Hematopoietic multipotent progenitor cell (in vitro differentiated cells): ENCODE data around the gene PNPLA8. TPM values are rescaled to one million over a fixed set of nuclear protein-coding genes. Genes with fewer than 3 reads are reported as not detected.
"Not testable (repeated sequence)": the region's sequence is repeated elsewhere in the genome, so short reads cannot be mapped to it uniquely, and the experiment has no call there.

Experiments used
- DNase-seq, 3 donors: peaks; one replicate each; pipeline ENCODE4 v3.0.0-alpha.2; 2011 to 2015; ENCODE audit warnings: low read depth in 2 of 3, low spot score in 2 of 3
- total RNA-seq: library from RNA; depleted of rRNA; stranded (reverse); fragments of >200 nt; gene quantifications from one replicate; pipeline ENCODE4 v1.2.3, GENCODE V29; 2012

Gene PNPLA8
- total RNA-seq, 1 donor, result 9.7 TPM

DNA sequence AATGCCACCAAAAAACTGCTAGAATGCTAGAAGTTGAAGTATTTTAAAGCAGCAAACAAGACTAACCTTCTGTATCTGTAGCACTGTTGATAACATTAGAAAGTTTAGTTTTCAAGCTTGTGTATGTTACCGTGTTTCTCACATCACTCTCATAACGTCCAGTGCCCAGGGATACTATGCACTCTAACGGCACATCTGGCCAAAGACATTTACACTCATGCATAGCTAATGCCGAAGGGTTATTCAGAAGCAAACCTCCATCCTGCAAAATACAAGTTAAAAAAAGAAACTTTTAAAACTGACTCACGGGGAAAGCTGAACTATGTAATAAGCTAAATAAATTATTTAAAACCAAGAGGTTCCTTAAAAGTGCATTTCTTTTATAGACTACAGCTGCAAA is 46.8 kb downstream of the PNPLA8 start:
- no peak for DNase-seq

DNA sequence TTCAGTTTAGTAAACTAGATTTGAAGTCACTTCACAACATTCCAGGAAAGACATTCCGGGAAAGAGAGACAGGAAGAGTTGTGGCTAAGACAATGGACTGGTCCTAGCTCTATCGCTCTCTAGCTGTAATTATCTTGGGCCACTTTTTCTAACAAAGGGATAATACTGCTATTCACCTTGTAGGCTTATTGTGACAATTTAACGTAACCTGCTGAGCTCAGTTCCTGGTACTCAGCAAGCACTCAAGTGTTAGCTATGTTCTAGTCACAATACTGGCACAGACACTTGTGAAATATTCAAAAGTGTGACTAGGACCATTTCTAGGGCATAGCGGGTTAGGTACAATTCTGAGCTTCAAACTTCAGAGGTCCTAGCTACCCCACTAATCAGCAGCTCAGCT is 57.7 kb downstream of the PNPLA8 start:
- DNase-seq, result no peak

DNA sequence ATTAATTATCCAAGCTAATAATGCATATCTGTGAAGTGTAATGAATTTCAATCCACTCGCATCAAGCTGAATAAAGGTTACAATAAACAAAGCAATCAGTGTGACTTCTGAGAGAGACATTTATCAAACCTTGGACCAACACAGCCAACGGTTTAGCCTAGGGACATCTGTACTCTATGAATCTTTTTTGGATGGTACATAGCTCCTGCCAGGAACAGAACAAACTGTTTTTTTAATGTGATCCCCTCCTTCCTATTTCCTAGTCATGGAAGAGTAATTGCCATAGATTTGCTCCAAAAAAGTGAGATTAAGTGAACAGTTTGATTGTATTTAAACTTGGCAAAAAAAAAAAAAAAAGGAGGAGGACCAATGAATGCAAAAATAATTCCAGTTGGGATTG is 58.5 kb downstream of the PNPLA8 start:
- no peak for DNase-seq

DNA sequence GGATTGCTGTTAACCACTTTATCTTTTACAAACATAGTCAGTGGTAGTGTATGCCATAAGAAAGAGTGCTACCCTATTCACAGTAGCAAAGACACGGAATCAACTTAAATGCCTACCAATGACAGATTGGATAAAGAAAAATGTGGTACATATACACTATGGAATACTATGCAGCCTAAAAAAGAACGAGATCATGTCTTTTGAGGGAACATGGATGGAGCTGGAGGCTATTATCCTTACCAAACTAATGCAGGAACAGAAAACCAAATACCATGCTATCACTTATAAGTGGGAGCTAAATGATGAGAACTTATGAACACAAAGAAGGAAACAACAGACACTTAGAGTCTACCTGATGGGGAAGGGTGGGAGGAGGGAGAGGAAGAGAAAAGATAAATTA is 59.6 kb downstream of the PNPLA8 start:
- DNase-seq, result not testable (repeated sequence)

DNA sequence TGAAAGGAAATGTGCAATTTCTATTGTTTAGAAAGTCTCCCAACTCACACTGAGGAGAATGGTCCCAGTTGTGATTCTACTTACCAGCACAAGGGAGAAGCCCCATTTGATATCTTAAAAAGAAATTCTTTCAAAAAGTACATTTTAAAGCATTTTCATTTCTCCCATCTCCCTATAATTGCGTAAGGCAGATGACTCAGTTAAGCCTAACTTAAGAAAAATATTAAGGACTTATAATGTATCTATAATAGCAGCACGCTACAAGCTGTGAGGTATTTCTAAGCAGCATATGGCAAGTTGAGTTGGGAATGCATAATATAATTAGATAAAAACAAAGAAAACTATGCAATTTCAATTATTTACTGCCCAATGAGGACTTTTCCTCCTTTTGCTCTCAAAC is 61.2 kb downstream of the PNPLA8 start:
- no peak for DNase-seq

DNA sequence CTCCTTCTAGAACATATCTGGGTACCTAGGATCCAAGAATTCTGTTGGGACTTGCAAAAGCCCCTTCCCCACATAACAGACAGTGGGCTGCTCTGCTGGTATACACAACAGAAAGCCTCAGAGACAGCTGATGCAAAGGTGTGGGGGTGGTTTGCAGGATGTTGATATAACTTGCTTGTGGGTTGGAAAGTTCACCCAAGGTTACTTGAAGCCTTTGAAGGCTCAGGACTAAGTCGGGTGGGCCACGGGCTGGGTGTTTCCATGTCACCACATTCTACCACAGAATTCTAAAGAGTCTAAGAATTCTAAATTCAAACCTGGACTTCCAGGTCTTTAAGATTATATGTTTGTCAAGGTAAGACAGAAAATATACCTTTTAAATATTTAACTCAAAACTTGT is 62.3 kb downstream of the PNPLA8 start:
- DNase-seq, result no peak

DNA sequence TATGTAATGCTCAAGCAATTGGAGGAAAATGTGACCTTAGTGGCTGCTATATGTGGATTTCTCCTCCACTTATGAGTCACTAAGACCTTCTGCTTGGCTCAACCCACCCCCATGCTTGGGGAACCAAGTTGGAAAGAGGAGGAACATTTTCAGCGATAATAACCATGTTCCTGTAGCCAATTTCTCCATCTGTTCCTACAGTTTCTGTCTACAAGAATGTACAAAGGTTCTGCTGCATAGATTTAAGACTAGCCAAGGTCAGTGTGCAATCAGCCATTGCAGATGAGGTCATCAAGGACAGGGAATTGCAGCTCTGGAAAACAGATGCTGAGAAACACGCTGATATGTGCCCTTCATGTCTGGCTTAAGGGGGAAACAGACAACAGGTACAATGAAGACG is 64.1 kb downstream of the PNPLA8 start:
- DNase-seq, result no peak

DNA sequence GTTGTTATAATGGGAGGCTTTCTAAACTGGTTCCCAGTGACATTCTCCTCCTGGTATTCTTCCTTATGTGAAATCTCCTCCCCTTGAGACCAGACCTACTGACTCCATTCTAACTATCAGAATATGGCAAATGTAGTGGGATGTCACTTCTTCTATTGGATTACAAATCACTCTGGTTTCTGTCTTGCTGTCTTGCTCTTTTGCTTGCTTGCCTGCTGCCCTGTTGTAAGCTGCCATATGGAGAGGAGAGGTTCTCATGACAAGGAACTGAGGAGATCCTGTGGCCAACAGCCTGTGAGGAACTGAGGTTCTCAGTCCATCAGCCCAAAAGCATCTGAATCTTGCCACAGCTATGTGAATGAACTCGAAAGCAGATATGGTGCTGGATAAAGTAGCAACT is 65.0 kb downstream of the PNPLA8 start:
- no peak for DNase-seq

DNA sequence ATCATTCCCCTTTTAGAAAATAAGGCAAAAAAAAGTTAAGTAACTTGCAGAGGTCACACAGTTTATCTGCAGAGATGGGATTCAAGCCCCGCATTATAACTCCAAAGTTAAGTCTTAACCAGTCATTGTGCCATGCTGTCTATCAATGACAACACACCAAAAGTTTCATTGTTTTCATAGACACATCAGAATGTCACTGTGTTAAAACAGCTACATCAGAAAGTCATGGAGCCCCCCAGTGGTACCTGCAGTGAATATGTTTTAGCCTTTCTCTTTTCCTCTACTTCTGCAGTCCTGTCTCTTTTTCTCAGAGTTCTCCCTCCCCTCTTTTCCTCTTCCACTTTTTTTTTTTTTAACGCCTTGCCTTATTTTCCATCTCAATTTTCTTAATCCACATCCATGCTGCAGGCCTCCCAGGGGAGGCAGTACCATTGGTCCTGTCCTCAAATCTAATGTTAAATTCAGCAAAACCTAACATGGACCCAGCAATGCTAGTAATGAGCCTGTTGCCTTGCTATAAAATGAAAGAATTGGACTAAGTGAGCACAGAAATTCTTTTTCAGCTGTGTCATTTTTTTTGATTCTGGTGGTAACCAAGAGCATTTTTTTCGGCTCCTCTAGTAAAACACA is 65.9 kb downstream of the PNPLA8 start:
- peak in 2 of 3 donors; percentile 25 to 45 for DNase-seq

DNA sequence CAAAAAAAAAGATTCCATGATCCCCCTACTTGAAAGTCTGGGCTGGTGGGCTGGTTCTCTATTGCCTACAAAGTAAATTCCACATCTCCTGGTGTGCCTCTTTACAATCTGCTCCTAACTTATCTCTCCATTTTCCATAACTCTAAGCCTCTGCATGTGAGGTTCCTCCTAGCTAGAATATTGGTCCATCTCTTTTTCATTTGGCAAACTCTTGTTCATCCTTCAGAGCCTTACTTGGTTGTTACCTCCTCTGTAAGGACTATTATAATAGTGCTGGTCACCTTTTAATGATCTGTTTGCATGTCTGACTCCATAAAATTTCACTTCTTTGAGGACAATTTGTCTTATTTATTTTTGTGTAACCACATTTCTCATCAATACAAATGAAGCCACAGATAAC is 68.1 kb downstream of the PNPLA8 start:
- no peak for DNase-seq

DNA sequence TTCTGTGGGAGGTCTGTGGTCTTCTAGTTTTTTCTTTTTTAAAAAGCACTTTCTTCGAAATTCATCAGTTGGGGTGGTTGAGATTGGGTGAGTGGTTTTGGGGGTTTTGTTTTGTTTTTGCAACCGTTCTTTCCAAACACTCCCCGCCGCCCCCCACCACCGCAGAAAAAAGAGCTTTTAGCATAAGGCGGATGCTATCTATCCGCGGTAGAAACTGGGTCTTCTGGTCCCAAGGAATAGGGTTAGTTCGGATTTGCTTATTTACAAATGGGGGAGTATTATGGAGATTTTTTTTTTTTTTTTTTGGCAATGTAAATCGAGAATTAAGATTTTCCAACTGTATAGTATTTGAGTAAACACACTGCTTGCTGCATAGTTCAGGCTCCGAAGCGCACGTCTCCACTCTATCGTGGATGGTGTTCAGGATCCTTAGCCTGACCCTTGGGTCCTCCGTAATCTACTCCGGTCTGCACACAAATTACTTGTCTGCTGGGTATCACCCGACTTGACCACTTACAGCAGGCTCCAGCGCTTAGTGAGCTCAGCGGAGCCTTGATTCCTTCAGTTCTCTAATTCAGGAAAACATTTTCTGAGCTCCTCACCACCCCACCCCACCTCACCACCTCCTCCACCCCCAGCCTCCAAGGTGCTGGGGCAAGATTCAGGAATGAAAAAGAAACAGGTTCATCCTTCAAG is 68.9 kb downstream of the PNPLA8 start:
- DNase-seq, result no peak

DNA sequence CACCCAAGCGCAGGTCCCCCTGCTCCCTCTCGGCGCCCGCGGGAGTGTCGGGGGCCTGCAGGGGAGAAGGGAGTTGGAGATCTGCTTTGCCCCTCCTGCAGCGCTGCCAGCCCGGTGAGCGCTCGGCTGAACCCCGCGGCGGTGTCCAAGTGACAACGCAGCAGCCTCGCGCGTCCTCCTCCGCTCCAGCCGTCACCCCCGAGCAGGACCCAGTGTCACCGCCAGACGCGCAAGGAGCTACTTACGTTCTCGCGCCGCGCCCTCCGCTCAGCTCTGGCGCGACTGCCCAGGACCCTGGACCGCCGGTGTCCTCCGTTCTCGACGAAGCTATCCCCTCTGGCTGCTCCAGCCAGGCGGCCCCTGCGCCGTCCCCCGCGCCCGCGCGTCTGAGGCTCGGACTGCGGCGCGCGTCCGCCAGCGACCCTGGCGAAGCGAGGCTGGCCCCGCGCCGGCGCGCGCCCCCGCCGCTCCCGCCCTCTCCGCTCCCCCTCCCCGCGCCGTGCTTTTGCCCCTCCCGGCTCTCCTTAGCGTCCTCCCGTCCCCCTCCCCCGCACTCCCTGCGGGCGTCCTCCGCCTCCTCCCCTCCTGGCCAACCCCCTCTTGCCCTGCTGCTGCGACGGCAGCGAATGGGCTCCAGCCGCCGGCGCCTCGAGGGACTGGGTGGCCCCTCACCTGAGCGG is 69.8 kb downstream of the PNPLA8 start, which contains the start of gene NRCAM:
NRCAM (minus strand) TSS at position 439 of the 680 bp plus-strand sequence. CDS start 216,372 bp downstream, outside the sequence.
- DNase-seq, result peak in 2 of 3 donors; percentile 33 to 52

DNA sequence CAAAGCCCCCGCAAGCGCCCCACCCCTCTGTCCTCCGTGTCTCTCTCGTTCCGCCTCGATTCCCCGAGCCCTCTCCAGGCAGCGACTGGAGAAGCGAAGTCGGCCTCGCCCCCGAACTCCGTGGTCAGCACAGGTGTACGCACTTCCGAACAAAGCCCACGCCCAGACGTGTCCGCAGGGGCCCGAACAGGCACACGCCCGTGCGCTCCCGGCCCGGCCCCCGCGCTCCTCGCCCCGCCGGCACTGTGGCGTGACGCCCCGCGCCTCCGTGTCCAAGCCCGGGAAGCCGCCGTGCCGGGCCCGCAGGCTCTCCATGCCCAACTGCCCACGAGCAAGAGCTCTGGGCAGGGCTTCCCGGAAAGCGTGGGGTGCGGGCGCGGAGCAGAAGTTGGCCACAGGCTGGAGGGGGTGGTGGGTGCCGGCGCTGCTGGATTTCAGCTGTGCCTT is 70.4 kb downstream of the PNPLA8 start:
- no peak for DNase-seq

DNA sequence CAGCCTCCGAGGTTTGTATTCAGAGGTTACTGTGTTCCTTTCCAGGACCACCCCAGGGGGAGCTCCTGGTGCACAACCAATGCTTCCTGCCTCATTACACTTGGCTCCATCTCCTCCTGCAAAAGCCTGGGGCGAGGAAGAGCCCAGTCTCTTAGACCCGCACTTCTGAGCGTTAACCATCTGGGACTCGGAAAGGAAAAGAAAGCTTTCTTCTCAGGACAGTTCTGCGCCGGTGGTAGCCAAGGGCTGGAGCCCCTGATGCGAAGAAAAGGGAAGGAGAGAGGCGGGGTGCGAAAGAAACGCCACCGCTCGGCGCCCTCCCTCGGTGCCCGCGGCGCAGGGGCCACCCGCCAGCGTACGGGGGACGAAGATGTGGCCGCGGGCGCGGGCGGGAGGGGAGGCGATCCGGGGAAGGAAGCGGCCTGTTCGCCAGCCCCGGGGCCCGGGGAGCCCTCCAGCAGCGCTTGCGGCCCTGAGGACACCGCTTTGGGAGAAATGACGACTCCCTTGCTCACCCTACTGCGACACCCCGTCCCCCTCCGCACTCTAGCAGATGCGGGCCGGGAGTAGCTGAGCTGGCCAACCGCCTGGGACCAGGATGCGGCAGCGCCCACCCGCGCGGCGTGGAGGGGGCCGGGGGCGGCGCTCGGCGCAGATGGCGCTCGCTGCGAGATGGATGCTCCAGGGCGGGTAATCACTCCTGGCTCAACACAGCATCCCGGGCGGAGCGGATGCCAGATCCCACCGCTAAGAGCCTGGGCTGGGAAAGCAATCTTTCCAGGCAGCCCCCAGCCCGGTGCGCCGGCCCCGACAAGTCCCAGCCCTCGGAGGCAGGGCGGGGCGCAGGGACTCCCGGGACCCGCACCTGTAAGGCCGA is 71.0 kb downstream of the PNPLA8 start:
- DNase-seq, result peak in 2 of 3 donors; percentile 28 to 38

DNA sequence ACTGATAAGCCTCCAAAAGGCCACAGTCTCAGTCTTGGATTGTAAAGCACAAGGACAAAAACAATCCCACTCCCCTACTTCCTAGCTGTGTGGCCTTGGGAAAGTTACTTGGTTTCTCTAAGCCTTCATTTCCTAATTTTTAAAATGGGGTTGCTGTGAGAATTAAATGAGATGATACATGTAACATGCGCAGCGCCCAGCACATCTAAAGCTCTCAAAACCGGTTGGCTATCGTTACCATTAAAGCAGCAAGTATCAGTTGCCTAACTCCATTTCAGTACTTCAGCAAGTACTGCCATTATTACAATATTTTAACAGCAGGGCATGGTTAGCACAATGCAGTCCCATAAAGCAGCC is 71.6 kb downstream of the PNPLA8 start:
- no peak for DNase-seq

DNA sequence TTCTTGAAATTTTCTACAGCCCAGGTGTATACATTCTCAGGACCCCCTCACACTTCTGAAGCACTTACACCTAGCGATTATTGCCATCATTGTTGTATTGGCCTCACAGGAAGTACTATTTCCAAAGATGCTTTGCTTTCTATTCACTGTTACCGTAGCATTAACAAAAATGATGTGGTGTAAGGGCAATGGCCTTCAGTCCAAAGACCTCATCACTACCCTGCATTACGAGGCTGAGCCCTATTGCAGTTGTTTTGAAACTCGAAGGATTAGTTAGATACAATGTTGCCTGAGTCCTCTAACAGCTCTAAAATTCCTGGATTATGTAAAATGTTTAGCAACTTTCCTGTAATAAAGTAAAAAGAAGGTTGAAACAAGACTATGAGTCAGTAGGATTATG is 72.6 kb downstream of the PNPLA8 start:
- DNase-seq, result no peak

DNA sequence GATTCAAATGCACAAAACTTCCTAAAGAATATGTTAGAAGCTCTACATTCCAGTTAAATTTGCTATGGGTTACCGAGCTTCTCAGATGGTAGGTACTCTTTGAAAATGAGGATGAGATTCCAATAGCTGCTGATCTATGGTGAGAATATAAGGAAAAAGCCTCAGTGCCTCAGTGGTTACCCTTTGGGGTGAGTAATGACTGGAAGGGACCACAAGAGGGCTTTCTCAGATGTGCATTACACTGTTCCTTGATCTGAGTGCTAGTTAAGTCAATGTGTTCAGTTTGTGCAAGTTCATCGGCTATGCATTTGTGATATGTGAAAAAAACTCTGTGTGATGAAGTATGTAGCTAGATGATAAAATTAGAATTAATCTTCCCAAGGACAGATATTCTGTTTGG is 73.2 kb downstream of the PNPLA8 start:
- peak in 1 of 3 donors; percentile 38 for DNase-seq

DNA sequence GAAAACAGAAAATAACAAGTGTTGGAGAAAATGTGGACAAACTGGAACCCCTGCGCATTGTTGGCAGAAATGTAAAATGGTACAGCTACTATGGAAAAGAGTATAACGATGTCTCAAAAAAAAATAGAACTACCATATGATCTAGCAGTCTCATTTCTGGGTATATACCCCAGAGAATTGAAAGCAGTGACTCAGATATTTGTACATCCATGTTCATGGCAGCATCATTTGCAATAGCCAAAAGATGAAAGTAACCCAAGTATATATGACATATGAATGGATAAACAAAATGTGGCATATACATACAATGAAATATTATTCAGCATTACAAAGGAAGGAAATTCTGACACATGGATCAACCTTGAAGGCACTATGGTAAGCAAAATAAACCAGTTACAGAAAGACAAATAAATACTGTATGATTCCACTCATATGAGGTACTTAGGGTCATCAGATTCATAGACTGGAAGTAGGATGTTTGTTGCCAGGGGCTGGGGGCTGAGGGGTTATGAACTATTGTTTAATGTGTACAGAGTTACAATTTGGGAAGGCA is 74.6 kb downstream of the PNPLA8 start:
- DNase-seq, result no peak

DNA sequence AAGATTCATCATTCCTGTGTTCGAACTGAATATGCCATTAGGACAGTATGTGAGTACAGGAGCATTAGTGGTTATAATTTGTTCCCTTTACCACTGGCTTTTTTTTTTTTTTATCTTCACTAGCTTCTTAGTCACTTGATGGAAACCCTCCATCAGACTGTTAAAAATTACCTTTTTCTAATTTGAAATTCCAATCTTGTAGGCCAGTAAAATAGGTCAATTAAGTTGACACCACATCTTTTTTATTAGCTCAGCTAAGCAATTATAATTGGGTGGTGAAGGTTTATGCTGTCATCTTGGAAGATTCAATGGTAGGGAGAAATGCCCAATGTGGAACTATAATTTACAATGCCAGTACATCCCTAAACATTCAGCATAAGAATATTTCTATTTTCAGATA is 75.8 kb downstream of the PNPLA8 start:
- no peak for DNase-seq

DNA sequence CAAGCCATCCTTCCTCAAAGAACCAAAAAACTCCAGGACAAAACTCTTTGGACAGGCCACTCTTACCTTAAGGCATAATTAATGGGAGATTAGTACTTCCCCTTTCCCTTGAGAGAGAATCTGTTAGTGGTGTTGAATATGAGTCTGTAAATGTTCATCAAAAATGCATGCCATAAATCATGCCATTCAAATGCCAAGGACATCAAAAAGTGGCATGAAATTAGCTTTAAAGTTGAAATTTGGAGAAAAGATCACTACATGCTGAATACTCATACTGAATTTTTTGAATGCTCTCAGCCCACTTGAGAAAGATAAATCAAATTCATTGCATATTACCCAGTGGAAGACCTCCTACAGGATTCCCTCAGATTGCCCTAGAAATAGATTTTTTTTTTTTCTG is 76.4 kb downstream of the PNPLA8 start:
- no peak for DNase-seq
